WTC11 (cell line): ENCODE data around the gene SLC11A1. TPM values are rescaled to one million over a fixed set of nuclear protein-coding genes. Genes with fewer than 3 reads are reported as not detected.

Experiments
- ATF1 ChIP-seq: sonication (generic); formaldehyde crosslinking; IDR thresholded peaks from 2 replicates; pipeline ENCODE4 v1.8.1; 2023; ENCODE audit warnings: mild to moderate bottlenecking, moderate library complexity, missing genetic modification reagents
- MYBL2 ChIP-seq: sonication (generic); formaldehyde crosslinking; IDR thresholded peaks from 2 replicates; pipeline ENCODE4 v1.8.1; 2023; ENCODE audit warnings: mild to moderate bottlenecking, moderate library complexity, missing genetic modification reagents
- RELA ChIP-seq: sonication (generic); formaldehyde crosslinking; IDR thresholded peaks from 2 replicates; pipeline ENCODE4 v1.8.1; 2022; ENCODE audit warnings: missing genetic modification reagents, mild to moderate bottlenecking, borderline replicate concordance
- SMAD3 ChIP-seq: sonication (generic); formaldehyde crosslinking; IDR thresholded peaks from 2 replicates; pipeline ENCODE4 v1.8.0; 2022; ENCODE audit warnings: missing genetic modification reagents, mild to moderate bottlenecking, borderline replicate concordance
- SMAD4 ChIP-seq: sonication (generic); formaldehyde crosslinking; IDR thresholded peaks from 2 replicates; pipeline ENCODE4 v1.8.0; 2022; ENCODE audit warnings: mild to moderate bottlenecking, missing genetic modification reagents
- SOX15 ChIP-seq: fragments of 250-450 bp; sonication (Bioruptor Pico); IDR thresholded peaks from 2 replicates; pipeline ENCODE4 v1.9.0; 2021; ENCODE audit warnings: mild to moderate bottlenecking
- SP1 ChIP-seq: sonication (generic); formaldehyde crosslinking; conservative IDR thresholded peaks from 2 replicates; pipeline ENCODE4 v1.8.1; 2022; ENCODE audit warnings: missing genetic modification reagents
- TP53 ChIP-seq: sonication (generic); formaldehyde crosslinking; IDR thresholded peaks from 2 replicates; pipeline ENCODE4 v1.8.1; 2023; ENCODE audit warnings: mild to moderate bottlenecking, missing genetic modification reagents
- ZBTB21 ChIP-seq: sonication (generic); formaldehyde crosslinking; IDR thresholded peaks from 2 replicates; pipeline ENCODE4 v1.8.1; 2023; ENCODE audit warnings: mild to moderate bottlenecking, missing genetic modification reagents, borderline replicate concordance
- ZNF138 ChIP-seq: sonication (generic); formaldehyde crosslinking; conservative IDR thresholded peaks from 2 replicates; pipeline ENCODE4 v1.8.1; 2022; ENCODE audit warnings: mild to moderate bottlenecking, moderate library complexity, missing genetic modification reagents
- ZNF396 ChIP-seq: fragments of 250-450 bp; sonication (Bioruptor Pico); IDR thresholded peaks from 2 replicates; pipeline ENCODE4 v1.8.0; 2021; ENCODE audit warnings: mild to moderate bottlenecking, moderate library complexity, borderline replicate concordance
- ZNF416 ChIP-seq: fragments of 250-450 bp; sonication (Bioruptor Pico); IDR thresholded peaks from 2 replicates; pipeline ENCODE4 v1.9.0; 2021; ENCODE audit warnings: mild to moderate bottlenecking, inconsistent platforms
- total RNA-seq: library from RNA; stranded (reverse); gene quantifications from 3 replicates; pipeline ENCODE4 v1.2.3, GENCODE V29; 2021
- TF ChIP-seq, protein P1 (sequence below): sonication (generic); formaldehyde crosslinking; IDR thresholded peaks from 2 replicates; pipeline ENCODE4 v1.8.0; 2023; ENCODE audit warnings: missing genetic modification reagents, mild to moderate bottlenecking, borderline replicate concordance
- TF ChIP-seq, protein P2 (sequence below): sonication (generic); formaldehyde crosslinking; IDR thresholded peaks from 2 replicates; pipeline ENCODE4 v1.8.1; 2022; ENCODE audit warnings: low read depth, mild to moderate bottlenecking, moderate library complexity, missing genetic modification reagents, borderline replicate concordance
- TF ChIP-seq, protein P3 (sequence below): sonication (generic); formaldehyde crosslinking; IDR thresholded peaks from 2 replicates; pipeline ENCODE4 v1.8.0; 2022; ENCODE audit warnings: mild to moderate bottlenecking, missing genetic modification reagents
- TF ChIP-seq, protein P4 (sequence below): sonication (generic); formaldehyde crosslinking; IDR thresholded peaks from 2 replicates; pipeline ENCODE4 v1.8.0; 2022; ENCODE audit warnings: mild to moderate bottlenecking, missing genetic modification reagents
- TF ChIP-seq, protein P5 (sequence below): sonication (generic); formaldehyde crosslinking; IDR thresholded peaks from 2 replicates; pipeline ENCODE4 v1.8.1; 2023; ENCODE audit warnings: mild to moderate bottlenecking, missing genetic modification reagents
- TF ChIP-seq, protein P6 (sequence below): sonication (generic); formaldehyde crosslinking; IDR thresholded peaks from 2 replicates; pipeline ENCODE4 v1.8.1; 2022; ENCODE audit warnings: missing genetic modification reagents, borderline replicate concordance

Gene SLC11A1
- total RNA-seq, 1 experiment from 2014 or later = 0.31 TPM

DNA sequence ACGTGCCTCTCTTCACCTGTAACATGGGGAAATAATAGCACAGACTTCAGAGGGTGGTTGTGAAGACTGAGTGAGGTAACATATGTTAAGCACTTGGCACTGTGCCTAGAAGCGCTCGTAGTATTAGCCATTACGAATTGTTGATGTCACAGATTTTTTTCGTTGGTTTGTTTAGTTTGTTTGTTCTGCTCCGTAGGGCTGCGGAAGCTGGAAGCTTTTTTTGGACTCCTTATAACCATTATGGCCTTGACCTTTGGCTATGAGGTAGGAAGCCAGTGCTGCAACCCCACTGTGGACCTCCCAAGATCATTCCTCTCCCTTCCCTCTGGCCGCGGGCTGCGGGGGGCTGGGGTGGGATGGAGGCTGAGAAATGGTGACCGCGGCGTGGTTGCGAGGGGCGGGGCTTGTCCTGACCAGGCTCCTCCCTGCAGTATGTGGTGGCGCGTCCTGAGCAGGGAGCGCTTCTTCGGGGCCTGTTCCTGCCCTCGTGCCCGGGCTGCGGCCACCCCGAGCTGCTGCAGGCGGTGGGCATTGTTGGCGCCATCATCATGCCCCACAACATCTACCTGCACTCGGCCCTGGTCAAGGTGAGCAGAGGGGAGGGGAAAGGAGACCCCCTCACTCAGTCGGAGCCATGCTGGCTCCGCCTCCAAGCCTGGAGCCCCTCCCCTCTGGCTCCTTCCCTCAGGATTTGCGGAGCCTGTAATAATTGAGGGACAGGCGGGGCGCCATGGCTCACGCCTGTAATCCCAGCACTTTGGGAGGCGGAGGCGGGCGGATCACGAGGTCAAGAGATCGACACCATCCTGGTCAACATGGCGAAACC lies 5.5 kb downstream of the SLC11A1 start (continued):
- TF ChIP-seq, protein P1, sequence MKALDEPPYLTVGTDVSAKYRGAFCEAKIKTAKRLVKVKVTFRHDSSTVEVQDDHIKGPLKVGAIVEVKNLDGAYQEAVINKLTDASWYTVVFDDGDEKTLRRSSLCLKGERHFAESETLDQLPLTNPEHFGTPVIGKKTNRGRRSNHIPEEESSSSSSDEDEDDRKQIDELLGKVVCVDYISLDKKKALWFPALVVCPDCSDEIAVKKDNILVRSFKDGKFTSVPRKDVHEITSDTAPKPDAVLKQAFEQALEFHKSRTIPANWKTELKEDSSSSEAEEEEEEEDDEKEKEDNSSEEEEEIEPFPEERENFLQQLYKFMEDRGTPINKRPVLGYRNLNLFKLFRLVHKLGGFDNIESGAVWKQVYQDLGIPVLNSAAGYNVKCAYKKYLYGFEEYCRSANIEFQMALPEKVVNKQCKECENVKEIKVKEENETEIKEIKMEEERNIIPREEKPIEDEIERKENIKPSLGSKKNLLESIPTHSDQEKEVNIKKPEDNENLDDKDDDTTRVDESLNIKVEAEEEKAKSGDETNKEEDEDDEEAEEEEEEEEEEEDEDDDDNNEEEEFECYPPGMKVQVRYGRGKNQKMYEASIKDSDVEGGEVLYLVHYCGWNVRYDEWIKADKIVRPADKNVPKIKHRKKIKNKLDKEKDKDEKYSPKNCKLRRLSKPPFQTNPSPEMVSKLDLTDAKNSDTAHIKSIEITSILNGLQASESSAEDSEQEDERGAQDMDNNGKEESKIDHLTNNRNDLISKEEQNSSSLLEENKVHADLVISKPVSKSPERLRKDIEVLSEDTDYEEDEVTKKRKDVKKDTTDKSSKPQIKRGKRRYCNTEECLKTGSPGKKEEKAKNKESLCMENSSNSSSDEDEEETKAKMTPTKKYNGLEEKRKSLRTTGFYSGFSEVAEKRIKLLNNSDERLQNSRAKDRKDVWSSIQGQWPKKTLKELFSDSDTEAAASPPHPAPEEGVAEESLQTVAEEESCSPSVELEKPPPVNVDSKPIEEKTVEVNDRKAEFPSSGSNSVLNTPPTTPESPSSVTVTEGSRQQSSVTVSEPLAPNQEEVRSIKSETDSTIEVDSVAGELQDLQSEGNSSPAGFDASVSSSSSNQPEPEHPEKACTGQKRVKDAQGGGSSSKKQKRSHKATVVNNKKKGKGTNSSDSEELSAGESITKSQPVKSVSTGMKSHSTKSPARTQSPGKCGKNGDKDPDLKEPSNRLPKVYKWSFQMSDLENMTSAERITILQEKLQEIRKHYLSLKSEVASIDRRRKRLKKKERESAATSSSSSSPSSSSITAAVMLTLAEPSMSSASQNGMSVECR = no peak
- peak; percentile 84 for TF ChIP-seq TP53 (CRISPR knock-in tag)
- TF ChIP-seq, protein P2, sequence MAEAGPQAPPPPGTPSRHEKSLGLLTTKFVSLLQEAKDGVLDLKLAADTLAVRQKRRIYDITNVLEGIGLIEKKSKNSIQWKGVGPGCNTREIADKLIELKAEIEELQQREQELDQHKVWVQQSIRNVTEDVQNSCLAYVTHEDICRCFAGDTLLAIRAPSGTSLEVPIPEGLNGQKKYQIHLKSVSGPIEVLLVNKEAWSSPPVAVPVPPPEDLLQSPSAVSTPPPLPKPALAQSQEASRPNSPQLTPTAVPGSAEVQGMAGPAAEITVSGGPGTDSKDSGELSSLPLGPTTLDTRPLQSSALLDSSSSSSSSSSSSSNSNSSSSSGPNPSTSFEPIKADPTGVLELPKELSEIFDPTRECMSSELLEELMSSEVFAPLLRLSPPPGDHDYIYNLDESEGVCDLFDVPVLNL (CRISPR knock-in tag) = no peak
- TF ChIP-seq MYBL2 (CRISPR knock-in tag) = no peak; the same call in 1 of the 2 replicates
- TF ChIP-seq, protein P3, sequence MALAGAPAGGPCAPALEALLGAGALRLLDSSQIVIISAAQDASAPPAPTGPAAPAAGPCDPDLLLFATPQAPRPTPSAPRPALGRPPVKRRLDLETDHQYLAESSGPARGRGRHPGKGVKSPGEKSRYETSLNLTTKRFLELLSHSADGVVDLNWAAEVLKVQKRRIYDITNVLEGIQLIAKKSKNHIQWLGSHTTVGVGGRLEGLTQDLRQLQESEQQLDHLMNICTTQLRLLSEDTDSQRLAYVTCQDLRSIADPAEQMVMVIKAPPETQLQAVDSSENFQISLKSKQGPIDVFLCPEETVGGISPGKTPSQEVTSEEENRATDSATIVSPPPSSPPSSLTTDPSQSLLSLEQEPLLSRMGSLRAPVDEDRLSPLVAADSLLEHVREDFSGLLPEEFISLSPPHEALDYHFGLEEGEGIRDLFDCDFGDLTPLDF (CRISPR knock-in tag) = no peak
- TF ChIP-seq, protein P4, sequence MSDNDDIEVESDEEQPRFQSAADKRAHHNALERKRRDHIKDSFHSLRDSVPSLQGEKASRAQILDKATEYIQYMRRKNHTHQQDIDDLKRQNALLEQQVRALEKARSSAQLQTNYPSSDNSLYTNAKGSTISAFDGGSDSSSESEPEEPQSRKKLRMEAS (CRISPR knock-in tag) = peak; percentile 80
- TF ChIP-seq, protein P5, sequence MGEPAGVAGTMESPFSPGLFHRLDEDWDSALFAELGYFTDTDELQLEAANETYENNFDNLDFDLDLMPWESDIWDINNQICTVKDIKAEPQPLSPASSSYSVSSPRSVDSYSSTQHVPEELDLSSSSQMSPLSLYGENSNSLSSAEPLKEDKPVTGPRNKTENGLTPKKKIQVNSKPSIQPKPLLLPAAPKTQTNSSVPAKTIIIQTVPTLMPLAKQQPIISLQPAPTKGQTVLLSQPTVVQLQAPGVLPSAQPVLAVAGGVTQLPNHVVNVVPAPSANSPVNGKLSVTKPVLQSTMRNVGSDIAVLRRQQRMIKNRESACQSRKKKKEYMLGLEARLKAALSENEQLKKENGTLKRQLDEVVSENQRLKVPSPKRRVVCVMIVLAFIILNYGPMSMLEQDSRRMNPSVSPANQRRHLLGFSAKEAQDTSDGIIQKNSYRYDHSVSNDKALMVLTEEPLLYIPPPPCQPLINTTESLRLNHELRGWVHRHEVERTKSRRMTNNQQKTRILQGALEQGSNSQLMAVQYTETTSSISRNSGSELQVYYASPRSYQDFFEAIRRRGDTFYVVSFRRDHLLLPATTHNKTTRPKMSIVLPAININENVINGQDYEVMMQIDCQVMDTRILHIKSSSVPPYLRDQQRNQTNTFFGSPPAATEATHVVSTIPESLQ (CRISPR knock-in tag) = no peak
- TF ChIP-seq SOX15 (CRISPR knock-in tag) = no peak
- TF ChIP-seq ZNF138 (CRISPR knock-in tag) = 0 out of 2 replicates have a peak, but pooled peaks have one; percentile 22
- 0 out of 2 replicates have a peak, but pooled peaks have one; percentile 26 for TF ChIP-seq SMAD4
- TF ChIP-seq ZBTB21 = peak; percentile 80
- 0 out of 2 replicates have a peak, but pooled peaks have one; percentile 67 for TF ChIP-seq RELA (CRISPR knock-in tag)
- TF ChIP-seq ZNF416 (CRISPR knock-in tag) = peak; percentile 42; the same call in 1 of the 2 replicates
- peak; percentile 83 for TF ChIP-seq SP1 (CRISPR knock-in tag)
- TF ChIP-seq, protein P6, sequence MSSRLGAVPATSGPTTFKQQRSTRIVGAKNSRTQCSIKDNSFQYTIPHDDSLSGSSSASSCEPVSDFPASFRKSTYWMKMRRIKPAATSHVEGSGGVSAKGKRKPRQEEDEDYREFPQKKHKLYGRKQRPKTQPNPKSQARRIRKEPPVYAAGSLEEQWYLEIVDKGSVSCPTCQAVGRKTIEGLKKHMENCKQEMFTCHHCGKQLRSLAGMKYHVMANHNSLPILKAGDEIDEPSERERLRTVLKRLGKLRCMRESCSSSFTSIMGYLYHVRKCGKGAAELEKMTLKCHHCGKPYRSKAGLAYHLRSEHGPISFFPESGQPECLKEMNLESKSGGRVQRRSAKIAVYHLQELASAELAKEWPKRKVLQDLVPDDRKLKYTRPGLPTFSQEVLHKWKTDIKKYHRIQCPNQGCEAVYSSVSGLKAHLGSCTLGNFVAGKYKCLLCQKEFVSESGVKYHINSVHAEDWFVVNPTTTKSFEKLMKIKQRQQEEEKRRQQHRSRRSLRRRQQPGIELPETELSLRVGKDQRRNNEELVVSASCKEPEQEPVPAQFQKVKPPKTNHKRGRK = no peak
- TF ChIP-seq ZNF396 (CRISPR knock-in tag) = no peak
- TF ChIP-seq ATF1 (CRISPR knock-in tag) = no peak
- 0 out of 2 replicates have a peak, but pooled peaks have one; percentile 61 for TF ChIP-seq SMAD3 (CRISPR knock-in tag)
